K562 (cell line): ENCODE measurements around the gene TEPSIN. TPM values are rescaled to one million over a fixed set of nuclear protein-coding genes. Genes with fewer than 3 reads are reported as not detected.

Source experiments
- ATAC-seq: fragments of 200-7000 bp; cut with Tn5 transposase; 3 replicates; pipeline ENCODE4 v1.9.1; 2020; ENCODE audit warnings: moderate library complexity
- BruUV-seq: library from RNA; stranded (reverse); fragments of 400-500 nt; replicated peaks from 2 replicates; lab custom pipeline; 2021; lab: Mats Ljungman, UMichigan
- CTCF ChIA-PET: fragments of 300-600 bp; formaldehyde crosslinking; extraction: SDS; loops from one replicate; lab custom pipeline; 2021; ENCODE audit warnings: low intra/inter-chr PET ratio; lab: Yijun Ruan, JAX
- POLR2A ChIA-PET: fragments of 300-600, 350-650 bp; sonication (Branson Sonifier 250); formaldehyde crosslinking; extraction: SDS; loops from one replicate; lab custom pipeline; 2021; ENCODE audit warnings: antibody characterized with exemption, inconsistent platforms; lab: Yijun Ruan, JAX
- DNase-seq, 4 experiments: peaks; one replicate each; pipeline versions ENCODE4 v3.0.0 to v3.0.0-alpha.2; 2011 to 2018; ENCODE audit warnings: low spot score in 3 of 4, mixed read lengths in 3 of 4; ENCODE audit errors: extremely low read depth in 1 of 4
- FAIRE-seq: peaks from 2 replicates; lab custom pipeline; 2011; peaks lifted over from hg19 to GRCh38; lab: Jason Lieb, UNC
- H2AFZ ChIP-seq: 2 replicates; pipeline ENCODE4 v1.6.0; 2011; ENCODE audit warnings: low read depth, low read length, control low read depth, inconsistent platforms
- H3K27ac ChIP-seq: fragments of 200-600 bp; 3 replicates; pipeline ENCODE4 v1.8.0; 2011; ENCODE audit warnings: low read depth, mild to moderate bottlenecking, control low read depth, inconsistent platforms, low read length, moderate library complexity, mixed read lengths; ENCODE audit errors: extremely low read depth
- H3K27me3 ChIP-seq, 2 experiments: fragments of 300-600 bp in 1 of 2; 2 replicates in 1 of 2; 3 replicates in 1 of 2; pipeline versions ENCODE4 v1.6.0 to v1.8.0; 2011; ENCODE audit warnings: inconsistent platforms in 2 of 2, low read length in 2 of 2, mild to moderate bottlenecking in 1 of 2, mixed read lengths in 1 of 2, moderate library complexity in 1 of 2; ENCODE audit not compliant: control insufficient read depth in 2 of 2, insufficient read depth in 2 of 2
- H3K36me3 ChIP-seq: fragments of 300-600 bp; 3 replicates; pipeline ENCODE4 v1.8.0; 2011; ENCODE audit warnings: mild to moderate bottlenecking, low read length, inconsistent platforms; ENCODE audit not compliant: control insufficient read depth, insufficient read depth
- H3K4me1 ChIP-seq, 2 experiments: fragments of 200-600 bp in 1 of 2; replicated peaks in 1 of 2; 2 replicates in 1 of 2; 3 replicates in 1 of 2; pipeline versions ENCODE4 v1.5.1 to v1.8.0; 2011; ENCODE audit warnings: inconsistent platforms in 2 of 2, low read length in 2 of 2, mild to moderate bottlenecking in 1 of 2, mixed read lengths in 1 of 2, moderate library complexity in 1 of 2; ENCODE audit not compliant: control insufficient read depth in 2 of 2, insufficient read depth in 2 of 2
- H3K4me2 ChIP-seq: 2 replicates; pipeline ENCODE4 v1.6.1; 2011; ENCODE audit warnings: low read length, control low read depth, inconsistent platforms, mixed read lengths; ENCODE audit not compliant: insufficient read depth
- H3K4me3 ChIP-seq: fragments of 200-600 bp; sonication (generic), shearing (Covaris generic); 2 replicates; pipeline ENCODE4 v1.5.1; 2016; ENCODE audit warnings: control low read depth, inconsistent platforms
- H3K79me2 ChIP-seq: fragments of 200-600 bp; 3 replicates; pipeline ENCODE4 v1.8.0; 2011; ENCODE audit warnings: low read length, inconsistent platforms; ENCODE audit not compliant: control insufficient read depth, insufficient read depth
- H3K9ac ChIP-seq, 2 experiments: 2 replicates each; pipeline versions ENCODE4 v1.6.0 to v1.6.1; 2011; ENCODE audit warnings: low read depth in 2 of 2, low read length in 2 of 2, control low read depth in 1 of 2, inconsistent platforms in 1 of 2, mild to moderate bottlenecking in 1 of 2, mixed read lengths in 1 of 2; ENCODE audit not compliant: insufficient read depth in 1 of 2
- H3K9me1 ChIP-seq: one replicate; pipeline ENCODE4 v1.6.0; 2011; ENCODE audit warnings: inconsistent platforms, mild to moderate bottlenecking, low read length, moderate library complexity; ENCODE audit not compliant: control insufficient read depth, insufficient read depth
- H3K9me3 ChIP-seq: replicated peaks from 2 replicates; pipeline ENCODE4 v1.5.1; 2011; ENCODE audit warnings: low read depth, low read length, inconsistent platforms; ENCODE audit not compliant: control insufficient read depth, insufficient read depth
- H4K20me1 ChIP-seq: replicated peaks from 2 replicates; pipeline ENCODE4 v1.6.1; 2011; ENCODE audit warnings: low read length, inconsistent platforms, mixed read lengths; ENCODE audit not compliant: control insufficient read depth, insufficient read depth
- FOXM1 ChIP-seq, 2 experiments: fragments of 450-650 bp in 1 of 2; sonication (generic) in 1 of 2; formaldehyde crosslinking in 1 of 2; IDR thresholded peaks; 2 replicates each; pipeline versions ENCODE4 v1.6.1 to v1.9.0; 2017 to 2022; ENCODE audit warnings: low read depth in 2 of 2, mild to moderate bottlenecking in 2 of 2, missing genetic modification reagents in 1 of 2, moderate library complexity in 1 of 2
- PTTG1 ChIP-seq: fragments of 450-650 bp; IDR thresholded peaks from 2 replicates; pipeline ENCODE4 v1.6.1; 2016; ENCODE audit warnings: low read depth, mild to moderate bottlenecking, missing genetic modification characterization, missing compliant biosample characterization
- PURB ChIP-seq: sonication (generic); formaldehyde crosslinking; IDR thresholded peaks from 2 replicates; pipeline ENCODE4 v1.9.0; 2021; ENCODE audit warnings: low read depth, mild to moderate bottlenecking, missing genetic modification reagents
- RBM15 ChIP-seq: fragments of 200-400 bp; formaldehyde crosslinking; IDR thresholded peaks from 2 replicates; pipeline ENCODE4 v1.6.1; 2018; ENCODE audit warnings: mild to moderate bottlenecking, low read length, moderate library complexity; ENCODE audit not compliant: insufficient read depth
- TCF3 ChIP-seq: sonication (generic); formaldehyde crosslinking; IDR thresholded peaks from 2 replicates; pipeline ENCODE4 v1.4.0; 2020; ENCODE audit warnings: mild to moderate bottlenecking, missing genetic modification reagents
- ZNF140 ChIP-seq: fragments of 250-450 bp; sonication (Bioruptor Pico); IDR thresholded peaks from 2 replicates; pipeline ENCODE4 v1.8.0; 2021; ENCODE audit warnings: moderate library complexity, mild to moderate bottlenecking, inconsistent platforms
- ZNF324 ChIP-seq: fragments of 250-450 bp; sonication (Bioruptor Pico); IDR thresholded peaks from 2 replicates; pipeline ENCODE4 v1.4.0; 2020; ENCODE audit warnings: mild to moderate bottlenecking
- ZNF384 ChIP-seq: IDR thresholded peaks from 2 replicates; pipeline ENCODE4 v1.6.1; 2012; ENCODE audit warnings: low read depth, low read length, improper control_type of control experiment
- ZNF57 ChIP-seq: fragments of 450-650 bp; formaldehyde crosslinking; IDR thresholded peaks from 2 replicates; pipeline ENCODE4 v1.4.0; 2020; ENCODE audit warnings: mild to moderate bottlenecking, moderate library complexity
- ZNF696 ChIP-seq: fragments of 250-450 bp; sonication (Bioruptor Pico); conservative IDR thresholded peaks from 2 replicates; pipeline ENCODE4 v1.4.0; 2020; ENCODE audit warnings: mild to moderate bottlenecking, moderate library complexity
- WGBS: fragments of 100-300 bp; shearing (Covaris generic); methylation state at CpG from one replicate; pipeline ENCODE4 v1.1.6; 2016; ENCODE audit warnings: low coverage, mixed read lengths; ENCODE audit not compliant: insufficient coverage; ENCODE audit errors: missing lambda C conversion rate; 5-methylcytosine and 5-hydroxymethylcytosine counted together
- in situ Hi-C: fragments of 300-500 bp; cut with MboI; formaldehyde crosslinking; loops from 4 replicates; pipeline ENCODE4 v1.15.0; 2018; ENCODE audit warnings: inconsistent platforms, mixed read lengths
- intact Hi-C: fragments of 100-400 bp; cut with micrococcal nuclease; formaldehyde crosslinking; loops from 2 replicates; pipeline ENCODE4 v1.14.2; 2022
- polyA plus RNA-seq, 8 experiments: library from polyadenylated mRNA; depleted of rRNA in 4 of 8; stranded (reverse) in 5 of 8; unstranded in 3 of 8; fragments of >200 nt; fragmentation: Nextera tagmentation in 2 of 8; fragmentation: Illumina TruSeq in 1 of 8; extraction: Ambion mirVana in 2 of 8; extraction: Trizol in 1 of 8; gene quantifications; 2 replicates each; pipeline versions ENCODE4 v1.2.1 to v1.2.3, GENCODE V29; 2011 to 2014; ENCODE audit warnings: inconsistent platforms in 1 of 8, missing spikeins in 1 of 8
- total RNA-seq, 7 experiments: library from RNA; depleted of rRNA in 6 of 7; stranded (reverse); fragments of >200 nt in 6 of 7; fragmentation: Illumina TruSeq in 2 of 7; extraction: Trizol in 2 of 7; gene quantifications; 2 replicates each; pipeline versions ENCODE4 v1.2.1 to v1.2.3, GENCODE V29; 2011 to 2021; ENCODE audit warnings: low replicate concordance in 1 of 7
- TF ChIP-seq, protein P1 (sequence below), 2 experiments: fragments of 450-650 bp; conservative IDR thresholded peaks; 2 replicates each; pipeline ENCODE4 v1.6.1; 2017; ENCODE audit warnings: mild to moderate bottlenecking in 2 of 2, moderate library complexity in 2 of 2
- TF ChIP-seq, protein P2 (sequence below), 3 experiments: fragments of 200-800 bp in 1 of 3; sonication (Bioruptor generic) in 1 of 3; sonication (generic) in 1 of 3; formaldehyde crosslinking in 1 of 3; IDR thresholded peaks; 2 replicates each; pipeline versions ENCODE4 v1.6.1 to v1.8.0; 2016 to 2022; ENCODE audit warnings: mild to moderate bottlenecking in 2 of 3, missing compliant biosample characterization in 2 of 3, missing genetic modification characterization in 2 of 3, missing genetic modification reagents in 1 of 3
- TF ChIP-seq, protein P3 (sequence below): fragments of 250-450 bp; sonication (Bioruptor Pico); IDR thresholded peaks from 2 replicates; pipeline ENCODE4 v1.5.0; 2021; ENCODE audit warnings: mild to moderate bottlenecking, moderate library complexity

TEPSIN gene
- total and polyA plus RNA-seq, 9 of the 15 experiments (the other 6 are each of a cell fraction or from before 2014, with no cell fraction given) = 0.80 to 29.8 (median 5.3) TPM

DNA sequence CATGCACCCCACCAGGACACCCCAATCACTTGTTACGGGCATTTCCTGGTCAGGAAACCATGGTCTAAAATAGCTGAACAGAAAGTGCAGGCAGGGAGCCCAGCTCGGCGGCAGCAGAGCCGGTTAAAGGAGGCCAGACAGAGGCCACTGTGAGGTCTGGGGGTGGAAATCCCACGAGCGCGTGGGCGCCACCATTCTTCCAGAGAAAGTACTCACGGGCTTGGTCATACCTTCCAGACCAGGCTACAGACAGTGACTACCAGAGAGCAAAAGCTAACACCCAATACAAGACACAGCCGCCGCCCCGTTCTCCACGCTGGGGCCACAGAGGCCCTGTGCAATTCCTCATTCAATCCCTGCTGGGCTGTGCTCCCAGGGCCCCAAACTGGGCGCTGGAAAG, 28.0 kb downstream of the TEPSIN start (continued):
- TF ChIP-seq PURB (CRISPR knock-in tag) = no peak

DNA sequence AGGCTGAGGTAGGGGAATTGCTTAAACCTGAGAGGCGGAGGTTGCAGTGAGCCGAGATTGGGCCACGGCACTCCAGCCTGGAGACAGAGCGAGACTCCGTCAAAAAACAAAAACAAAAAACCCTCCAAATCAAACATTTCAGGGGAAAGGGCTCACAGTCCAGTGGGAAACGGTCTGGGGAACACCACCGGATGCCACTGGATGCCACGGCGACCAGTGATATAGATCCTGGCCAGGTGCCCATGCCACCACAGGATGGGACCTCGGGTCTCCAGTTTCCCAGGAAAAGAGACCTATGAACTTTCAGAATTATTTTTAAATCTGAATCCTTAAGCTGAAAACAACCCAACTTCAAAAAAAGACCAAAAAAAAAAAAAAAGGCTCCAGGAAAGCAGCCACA, 28.4 kb downstream of the TEPSIN start:
- Histone ChIP-seq H2AFZ (no peak overlapping the region), H3K4me2 (no peak overlapping the region), H3K9me1 (no peaks in the 10 kb centered on the region), H3K9ac (no peak overlapping the region), H3K27me3 (no peaks in the 10 kb centered on the region), H3K27ac (no peak overlapping the region), H3K4me1 (peaks cover 0 to 17% of the 10 kb centered on the region in 2 experiments; a peak in 2 of 5 replicates), H3K36me3 (0 out of 3 replicates have a peak, but pooled peaks cover 3% of the 10 kb centered on the region), H4K20me1 (no peaks in the 10 kb centered on the region), H3K9me3 (no peaks in the 10 kb centered on the region), H3K4me3 (no peak overlapping the region), H3K79me2 (no peaks in the 10 kb centered on the region)
- BruUV-seq = no TSS peak
- FAIRE-seq = no peak
- POLR2A ChIA-PET = interaction anchor here (1.1 kb wide), 1 partner anchor 28 kb away, joined by 6 read pairs; the partner anchor contains the start of genes NDUFAF8 and TEPSIN
- intact Hi-C loops (no loop called here), in situ Hi-C loops (no loop called here)
- ATAC-seq = no peak
- CTCF ChIA-PET = no interaction called here
- 81% methylated on average over 9 of the region's 10 CpGs for WGBS
- DNase-seq = no peak
- TF ChIP-seq ZNF140 (CRISPR knock-in tag) (no peak), ZNF696 (CRISPR knock-in tag) (no peak), PTTG1 (no peak), ZNF57 (CRISPR knock-in tag) (no peak), ZNF384 (no peak), RBM15 (no peak), ZNF324 (no peak), TCF3 (CRISPR knock-in tag) (no peak), FOXM1 (IDR thresholded peaks at IDR 0.05; ENCODE audit: low read depth) (no peak), FOXM1 (CRISPR knock-in tag; IDR thresholded peaks at IDR 0.05; ENCODE audit: low read depth) (no peak)
- TF ChIP-seq, protein P1, sequence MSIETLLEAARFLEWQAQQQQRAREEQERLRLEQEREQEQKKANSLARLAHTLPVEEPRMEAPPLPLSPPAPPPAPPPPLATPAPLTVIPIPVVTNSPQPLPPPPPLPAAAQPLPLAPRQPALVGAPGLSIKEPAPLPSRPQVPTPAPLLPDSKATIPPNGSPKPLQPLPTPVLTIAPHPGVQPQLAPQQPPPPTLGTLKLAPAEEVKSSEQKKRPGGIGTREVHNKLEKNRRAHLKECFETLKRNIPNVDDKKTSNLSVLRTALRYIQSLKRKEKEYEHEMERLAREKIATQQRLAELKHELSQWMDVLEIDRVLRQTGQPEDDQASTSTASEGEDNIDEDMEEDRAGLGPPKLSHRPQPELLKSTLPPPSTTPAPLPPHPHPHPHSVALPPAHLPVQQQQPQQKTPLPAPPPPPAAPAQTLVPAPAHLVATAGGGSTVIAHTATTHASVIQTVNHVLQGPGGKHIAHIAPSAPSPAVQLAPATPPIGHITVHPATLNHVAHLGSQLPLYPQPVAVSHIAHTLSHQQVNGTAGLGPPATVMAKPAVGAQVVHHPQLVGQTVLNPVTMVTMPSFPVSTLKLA (conservative IDR thresholded peaks at IDR 0.05) = no peak
- TF ChIP-seq, protein P2, sequence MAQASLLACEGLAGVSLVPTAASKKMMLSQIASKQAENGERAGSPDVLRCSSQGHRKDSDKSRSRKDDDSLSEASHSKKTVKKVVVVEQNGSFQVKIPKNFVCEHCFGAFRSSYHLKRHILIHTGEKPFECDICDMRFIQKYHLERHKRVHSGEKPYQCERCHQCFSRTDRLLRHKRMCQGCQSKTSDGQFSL (CRISPR knock-in tag; IDR thresholded peaks at IDR 0.05) = no peak
- TF ChIP-seq, protein P2 (tag; IDR thresholded peaks at IDR 0.05) = no peak
- TF ChIP-seq, protein P3, sequence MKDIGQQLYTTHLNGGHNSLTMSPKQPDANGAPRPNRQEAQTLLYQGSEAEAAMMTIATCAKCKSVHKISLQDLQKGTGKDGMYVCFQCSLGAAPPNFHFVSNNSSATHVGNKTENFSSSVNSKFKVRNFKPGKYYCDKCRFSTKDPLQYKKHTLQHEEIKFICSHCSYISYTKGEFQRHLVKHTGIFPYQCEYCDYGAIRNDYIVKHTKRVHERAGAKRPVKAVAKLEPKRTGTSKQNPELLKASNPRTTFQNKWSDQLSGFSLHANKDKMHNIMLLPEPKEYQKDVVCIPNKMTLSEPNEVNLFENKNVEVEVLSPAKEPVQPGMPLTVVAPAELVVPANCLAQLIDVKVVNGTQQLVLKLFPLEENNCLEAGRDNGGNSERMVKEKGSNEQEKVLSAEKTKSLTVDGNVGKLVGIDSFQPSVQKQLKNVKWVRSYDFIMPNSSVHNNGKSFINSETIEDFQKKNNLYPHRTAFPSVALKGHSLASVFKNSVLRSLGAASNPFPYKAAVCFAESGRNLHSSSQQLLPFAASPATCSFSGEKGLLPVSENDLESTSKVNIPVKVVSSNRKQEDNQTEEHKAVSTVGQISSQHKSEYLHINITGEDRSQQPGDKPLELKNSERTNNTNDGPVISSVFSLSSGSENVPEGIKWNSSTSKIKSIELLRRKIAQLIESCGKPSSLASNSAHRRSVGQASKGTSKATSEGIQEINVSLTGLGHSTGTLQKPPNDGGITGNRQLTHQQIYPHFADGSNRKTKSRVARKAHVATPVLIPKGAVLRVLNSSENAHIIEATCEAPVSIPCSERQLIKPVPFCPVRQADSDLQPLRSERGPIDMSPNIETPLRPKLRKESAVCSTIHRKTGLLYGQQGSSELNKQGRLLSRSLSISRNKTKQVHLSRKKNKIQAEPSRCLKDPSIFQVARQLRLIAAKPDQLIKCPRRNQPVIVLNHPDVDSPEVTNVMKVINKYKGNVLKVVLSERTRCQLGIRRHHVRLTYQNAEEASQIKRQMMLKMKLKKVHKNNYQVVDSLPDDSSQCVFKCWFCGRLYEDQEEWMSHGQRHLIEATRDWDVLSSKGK = no peak
